Mesenchymal stem cell (in vitro differentiated cells and primary cell): ENCODE data around the gene KCTD10.

Experiments used
- DNase-seq: peaks from one replicate; pipeline ENCODE4 v3.0.0-alpha.2; 2013
- H2AFZ ChIP-seq: one replicate; pipeline ENCODE4 v1.6.1; 2013; ENCODE audit warnings: low read depth, mild to moderate bottlenecking, control low read depth, inconsistent platforms, low read length, moderate library complexity
- H2AK5ac ChIP-seq: 2 replicates; pipeline ENCODE4 v1.6.1; 2013; ENCODE audit warnings: low read length, moderate library complexity, mild to moderate bottlenecking, inconsistent platforms; ENCODE audit not compliant: severe bottlenecking
- H2BK120ac ChIP-seq: one replicate; pipeline ENCODE4 v1.6.1; 2013; ENCODE audit warnings: low read depth, mild to moderate bottlenecking, inconsistent platforms, low read length, moderate library complexity
- H2BK12ac ChIP-seq, 2 experiments: one replicate each; pipeline ENCODE4 v1.6.1; 2013; ENCODE audit warnings: inconsistent platforms in 2 of 2, low read length in 2 of 2, mild to moderate bottlenecking in 2 of 2, moderate library complexity in 2 of 2, control low read depth in 1 of 2
- H2BK15ac ChIP-seq: one replicate; pipeline ENCODE4 v1.6.1; 2013; ENCODE audit warnings: mild to moderate bottlenecking, low read depth, inconsistent platforms; ENCODE audit not compliant: poor library complexity, severe bottlenecking
- H2BK5ac ChIP-seq: 2 replicates; pipeline ENCODE4 v1.6.1; 2013; ENCODE audit warnings: low read depth, mild to moderate bottlenecking, low read length, control low read depth, inconsistent platforms; ENCODE audit not compliant: poor library complexity, severe bottlenecking
- H3K14ac ChIP-seq, 2 experiments: one replicate each; pipeline ENCODE4 v1.6.1; 2013; ENCODE audit warnings: inconsistent platforms in 2 of 2, low read length in 2 of 2, control low read depth in 1 of 2, mild to moderate bottlenecking in 1 of 2, moderate library complexity in 1 of 2
- H3K18ac ChIP-seq, 2 experiments: one replicate each; pipeline ENCODE4 v1.6.1; 2013; ENCODE audit warnings: inconsistent platforms in 2 of 2, low read length in 2 of 2, control low read depth in 1 of 2, low read depth in 1 of 2, mild to moderate bottlenecking in 1 of 2
- H3K23ac ChIP-seq, 2 experiments: one replicate each; pipeline ENCODE4 v1.6.1; 2013; ENCODE audit warnings: inconsistent platforms in 2 of 2, low read length in 2 of 2, mild to moderate bottlenecking in 2 of 2, moderate library complexity in 2 of 2, control low read depth in 1 of 2
- H3K27ac ChIP-seq: 2 replicates; pipeline ENCODE4 v1.5.1; 2013; ENCODE audit warnings: mild to moderate bottlenecking, moderate library complexity, low read length, control low read depth, inconsistent platforms; ENCODE audit not compliant: poor library complexity, severe bottlenecking
- H3K27me3 ChIP-seq, 2 experiments: 2 replicates each; pipeline versions ENCODE4 v1.6.1 to v1.7.0; 2013; ENCODE audit warnings: low read length in 2 of 2, mild to moderate bottlenecking in 2 of 2, moderate library complexity in 2 of 2, control low read depth in 1 of 2, inconsistent platforms in 1 of 2; ENCODE audit not compliant: control insufficient read depth in 1 of 2, insufficient read depth in 1 of 2
- H3K36me3 ChIP-seq, 2 experiments: 2 replicates each; pipeline versions ENCODE4 v1.6.1 to v1.7.0; 2013; ENCODE audit warnings: low read length in 2 of 2, control low read depth in 1 of 2, inconsistent platforms in 1 of 2, low read depth in 1 of 2, mild to moderate bottlenecking in 1 of 2; ENCODE audit not compliant: insufficient read depth in 2 of 2, control insufficient read depth in 1 of 2
- H3K4ac ChIP-seq, 2 experiments: one replicate each; pipeline ENCODE4 v1.6.1; 2013; ENCODE audit warnings: inconsistent platforms in 2 of 2, low read length in 2 of 2, mild to moderate bottlenecking in 2 of 2, moderate library complexity in 2 of 2, control low read depth in 1 of 2, low read depth in 1 of 2
- H3K4me1 ChIP-seq: 2 replicates; pipeline ENCODE4 v1.6.1; 2013; ENCODE audit warnings: low read depth, low read length, control low read depth; ENCODE audit not compliant: control insufficient read depth, insufficient read depth
- H3K4me2 ChIP-seq: 2 replicates; pipeline ENCODE4 v1.6.1; 2013; ENCODE audit warnings: low read length, mild to moderate bottlenecking, inconsistent platforms; ENCODE audit not compliant: poor library complexity, severe bottlenecking
- H3K4me3 ChIP-seq, 2 experiments: 2 replicates each; pipeline versions ENCODE4 v1.5.1 to v1.7.0; 2013; ENCODE audit warnings: low read length in 2 of 2, mild to moderate bottlenecking in 2 of 2, control low read depth in 1 of 2, low read depth in 1 of 2; ENCODE audit not compliant: insufficient read depth in 1 of 2
- H3K79me1 ChIP-seq: replicated peaks from 2 replicates; pipeline ENCODE4 v1.6.1; 2013; ENCODE audit warnings: mild to moderate bottlenecking, control low read depth, low read length, inconsistent platforms; ENCODE audit not compliant: poor library complexity, severe bottlenecking
- H3K9ac ChIP-seq: 2 replicates; pipeline ENCODE4 v1.7.0; 2013; ENCODE audit warnings: mild to moderate bottlenecking, low read length, moderate library complexity
- H3K9me3 ChIP-seq: 2 replicates; pipeline ENCODE4 v1.7.0; 2013; ENCODE audit warnings: mild to moderate bottlenecking, low read length; ENCODE audit not compliant: control insufficient read depth
- H4K8ac ChIP-seq: one replicate; pipeline ENCODE4 v1.6.1; 2013; ENCODE audit warnings: inconsistent platforms, mild to moderate bottlenecking, low read length, moderate library complexity
- H4K91ac ChIP-seq: one replicate; pipeline ENCODE4 v1.6.1; 2013; ENCODE audit warnings: mild to moderate bottlenecking, low read length, inconsistent platforms
- WGBS: methylation state at CpG from one replicate; pipeline ENCODE4 v1.1.7; 2013; ENCODE audit warnings: mixed read lengths; 5-methylcytosine and 5-hydroxymethylcytosine counted together

Gene KCTD10

DNA sequence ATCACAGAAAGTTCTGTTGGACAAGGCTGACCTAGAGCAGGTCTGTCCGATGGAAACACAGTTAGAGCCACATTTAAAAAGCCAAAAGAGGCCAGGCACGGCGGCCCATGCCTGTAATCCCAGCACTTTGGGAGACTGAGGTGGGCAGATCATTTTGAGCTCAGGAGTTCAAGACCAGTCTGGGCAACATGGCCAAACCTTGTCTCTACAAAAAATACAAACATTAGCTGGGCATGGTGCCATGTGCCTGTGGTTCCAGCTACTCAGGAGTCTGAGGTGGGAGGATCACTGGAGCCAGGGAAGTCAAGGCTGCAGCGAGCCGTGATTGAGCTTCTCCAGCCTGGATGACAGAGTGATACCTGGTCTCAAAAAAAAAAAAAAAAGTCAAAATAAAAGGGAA, 15.3 kb upstream of the KCTD10 start:
- no peak for DNase-seq
- WGBS: 96% methylated on average over 5 of the region's 5 CpGs
- no peak overlapping the region for H2BK12ac ChIP-seq

DNA sequence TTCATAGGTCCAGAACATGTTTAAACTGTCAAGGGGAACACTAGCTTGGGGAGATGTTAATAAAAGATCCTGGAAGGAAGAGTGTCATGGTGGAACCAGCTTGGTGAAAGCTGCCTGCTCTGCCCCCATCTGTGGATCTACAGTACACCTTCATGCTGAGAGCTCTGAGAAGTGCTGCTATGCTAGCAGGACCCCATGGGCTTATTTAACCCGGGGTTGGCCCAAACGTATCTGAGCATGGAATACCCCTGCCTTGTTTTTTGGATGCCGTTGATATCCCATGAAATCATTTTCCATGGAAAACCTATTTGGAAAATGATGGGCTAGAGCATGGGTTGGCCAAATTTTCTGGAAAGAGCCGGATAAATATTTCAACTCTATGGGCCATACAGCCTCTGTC, 14.6 kb upstream of the KCTD10 start:
- H3K27me3 ChIP-seq: no peaks in the 10 kb centered on the region
- 96% methylated on average over 4 of the region's 4 CpGs for WGBS
- H2BK5ac ChIP-seq: no peak overlapping the region

More for the DNA sequence above, 15.3 kb upstream of the KCTD10 start:
- Histone ChIP-seq H3K23ac (no peak overlapping the region), H3K79me1 (peaks cover 1% of the 10 kb centered on the region), H4K91ac (no peak overlapping the region), H4K8ac (no peak overlapping the region), H2BK120ac (no peak overlapping the region), H3K4me2 (no peak overlapping the region), H3K9ac (no peak overlapping the region), H3K18ac (no peak overlapping the region), H3K27ac (no peak overlapping the region), H3K14ac (no peak overlapping the region), H3K9me3 (no peaks in the 10 kb centered on the region), H3K27me3 (no peaks in the 10 kb centered on the region), H2BK5ac (no peak overlapping the region), H3K4me3 (no peak overlapping the region), H3K36me3 (peaks cover 36 to 90% of the 10 kb centered on the region in 2 experiments), H2AK5ac (no peak overlapping the region), H3K4ac (no peak overlapping the region), H2AFZ (no peak overlapping the region), H2BK15ac (no peak overlapping the region), H3K4me1 (no peaks in the 10 kb centered on the region)

DNA sequence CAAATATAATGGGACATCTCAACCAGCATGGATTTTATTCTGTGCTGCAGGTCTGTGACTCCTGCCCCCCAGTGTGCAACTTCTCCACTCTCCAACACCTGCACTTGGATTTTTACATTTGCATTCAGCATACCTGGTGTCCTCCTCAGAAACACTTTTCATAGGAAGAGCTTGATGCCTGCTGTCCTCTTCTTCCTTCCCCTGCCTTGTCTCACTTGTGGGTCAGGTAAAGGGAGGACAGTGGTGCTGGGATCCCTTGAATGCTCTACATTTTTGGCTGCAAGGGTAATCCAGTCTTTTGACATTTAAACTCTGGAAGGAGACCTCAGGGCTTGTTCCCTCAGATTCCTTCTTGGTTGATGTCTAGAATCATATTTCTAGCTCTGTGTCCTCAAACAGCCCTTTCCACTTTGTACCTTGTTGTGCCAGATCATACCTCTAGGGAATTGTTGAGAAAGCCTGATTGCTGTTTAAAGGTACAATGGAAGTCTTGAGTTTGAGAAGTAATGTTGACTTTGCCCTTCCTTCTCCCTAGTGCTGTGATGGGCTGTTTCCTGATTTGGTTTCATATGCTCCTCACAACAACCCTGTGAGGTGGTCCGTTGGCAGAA, 13.0 kb upstream of the KCTD10 start:
- H4K91ac ChIP-seq: no peak overlapping the region
- no peak overlapping the region for H4K8ac ChIP-seq
- no peaks in the 10 kb centered on the region for H3K9me3 ChIP-seq
- no CpG with 5 or more reads among the region's 1 CpG for WGBS
- H3K18ac ChIP-seq: no peak overlapping the region
- H2BK12ac ChIP-seq: no peak overlapping the region
- no peak overlapping the region for H2AFZ ChIP-seq
- no peak overlapping the region for H2BK15ac ChIP-seq
- H2AK5ac ChIP-seq: no peak overlapping the region
- H3K36me3 ChIP-seq: peaks cover 54 to 98% of the 10 kb centered on the region in 2 experiments
- H3K27ac ChIP-seq: no peak overlapping the region
- H3K4me1 ChIP-seq: no peaks in the 10 kb centered on the region
- no peak overlapping the region for H3K4me2 ChIP-seq
- peaks cover 2% of the 10 kb centered on the region for H3K79me1 ChIP-seq
- H3K4ac ChIP-seq: no peak overlapping the region
- no peak for DNase-seq
- no peak overlapping the region for H3K9ac ChIP-seq
- H3K27me3 ChIP-seq: no peaks in the 10 kb centered on the region
- H3K14ac ChIP-seq: no peak overlapping the region
- H3K4me3 ChIP-seq: no peak overlapping the region
- H3K23ac ChIP-seq: no peak overlapping the region
- no peak overlapping the region for H2BK5ac ChIP-seq
- no peak overlapping the region for H2BK120ac ChIP-seq

More for the DNA sequence above, 14.6 kb upstream of the KCTD10 start:
- H3K9me3 ChIP-seq: no peaks in the 10 kb centered on the region
- no peak overlapping the region for H4K91ac ChIP-seq
- peaks cover 43 to 94% of the 10 kb centered on the region in 2 experiments for H3K36me3 ChIP-seq
- no peak overlapping the region for H2BK12ac ChIP-seq
- no peak overlapping the region for H2AFZ ChIP-seq
- no peak overlapping the region for H3K23ac ChIP-seq
- no peak overlapping the region for H3K18ac ChIP-seq
- H2AK5ac ChIP-seq: no peak overlapping the region
- no peak overlapping the region for H3K27ac ChIP-seq
- no peak overlapping the region for H3K4me2 ChIP-seq
- DNase-seq: no peak
- H2BK120ac ChIP-seq: no peak overlapping the region
- peaks cover 2% of the 10 kb centered on the region for H3K79me1 ChIP-seq
- H2BK15ac ChIP-seq: no peak overlapping the region
- H3K4ac ChIP-seq: no peak overlapping the region
- no peaks in the 10 kb centered on the region for H3K4me1 ChIP-seq
- no peak overlapping the region for H3K4me3 ChIP-seq
- no peak overlapping the region for H3K9ac ChIP-seq
- H3K14ac ChIP-seq: no peak overlapping the region
- no peak overlapping the region for H4K8ac ChIP-seq

DNA sequence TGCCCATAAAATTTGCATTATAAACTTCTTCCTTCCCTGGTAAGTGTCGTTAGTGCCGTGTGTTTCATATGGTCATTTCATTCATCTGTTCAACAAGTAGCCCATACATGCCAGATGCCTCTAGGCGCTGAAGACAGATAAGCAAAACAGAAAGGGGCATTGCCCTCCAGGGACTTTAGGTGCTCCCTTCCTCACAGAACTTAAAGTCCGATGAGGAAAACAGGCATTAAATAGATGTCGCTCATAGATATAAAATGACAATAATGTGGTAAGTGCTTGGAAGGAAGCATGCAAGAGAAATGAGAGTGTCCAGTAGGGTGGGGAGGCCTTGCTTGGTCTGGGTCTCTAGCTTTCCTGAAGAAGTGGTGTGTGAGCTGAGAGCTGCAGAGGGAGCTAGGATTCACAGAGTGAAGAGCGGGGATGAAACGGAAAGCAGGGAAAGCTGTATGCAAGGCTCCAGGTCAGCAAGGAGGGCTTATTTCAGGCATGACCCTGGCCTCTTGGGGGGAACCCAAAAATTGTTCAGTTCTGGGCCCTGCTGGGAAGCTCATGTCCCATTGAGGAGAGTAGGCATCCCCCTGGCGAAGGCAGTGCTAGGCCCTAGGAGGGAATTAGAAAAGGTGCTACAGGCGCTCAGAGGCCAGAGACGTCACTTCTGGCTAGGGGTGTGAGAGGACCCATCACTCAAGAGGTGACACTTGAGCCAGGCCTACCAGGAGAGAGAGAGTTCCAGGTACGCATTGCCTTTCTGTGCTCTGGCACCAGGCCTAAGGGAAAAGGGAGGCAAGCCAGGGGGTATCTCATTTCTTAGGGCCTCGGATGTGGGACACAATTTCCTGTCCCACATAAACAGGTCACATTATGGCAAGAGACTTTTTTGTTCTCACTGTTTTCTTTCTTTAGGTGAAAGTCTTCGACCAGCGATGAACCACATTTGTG, 12.2 kb upstream of the KCTD10 start:
- Histone ChIP-seq H3K23ac (no peak overlapping the region), H3K4me1 (no peaks in the 10 kb centered on the region), H3K9me3 (no peaks in the 10 kb centered on the region), H3K4ac (no peak overlapping the region), H3K9ac (peak overlapping the region; percentile 49), H3K18ac (no peak overlapping the region), H3K36me3 (peaks cover 59 to 98% of the 10 kb centered on the region in 2 experiments), H4K8ac (no peak overlapping the region), H3K4me2 (no peak overlapping the region), H2AFZ (no peak overlapping the region), H2AK5ac (no peak overlapping the region), H3K27ac (no peak overlapping the region), H4K91ac (no peak overlapping the region), H3K14ac (no peak overlapping the region), H3K27me3 (no peaks in the 10 kb centered on the region), H2BK5ac (no peak overlapping the region), H3K4me3 (no peak overlapping the region), H2BK120ac (no peak overlapping the region), H2BK15ac (no peak overlapping the region), H2BK12ac (no peak overlapping the region), H3K79me1 (peaks cover 3% of the 10 kb centered on the region)
- DNase-seq: no peak
- WGBS: 96% methylated on average over 14 of the region's 14 CpGs
